HL-60 (cell line): ENCODE measurements around the gene SORBS2.

Experiments used
- DNase-seq, 2 experiments: peaks; one replicate each; pipeline ENCODE4 v3.0.0-alpha.2; 2010 to 2020; ENCODE audit warnings: low read depth in 1 of 2, low spot score in 1 of 2
- H3K27ac ChIP-seq: fragments of 250-450 bp; sonication (Bioruptor Pico); replicated peaks from 2 replicates; pipeline ENCODE4 v1.5.1; 2020; ENCODE audit warnings: mild to moderate bottlenecking, moderate library complexity
- H3K27me3 ChIP-seq: fragments of 250-450 bp; sonication (Bioruptor Pico); 2 replicates; pipeline ENCODE4 v1.5.1; 2021; ENCODE audit warnings: mild to moderate bottlenecking, moderate library complexity; ENCODE audit not compliant: insufficient read depth, poor library complexity, severe bottlenecking
- H3K4me3 ChIP-seq: replicated peaks from 2 replicates; pipeline ENCODE4 v1.5.1; 2011; ENCODE audit warnings: mild to moderate bottlenecking, control low read depth, low read length; ENCODE audit not compliant: insufficient read depth
- CTCF ChIP-seq: IDR thresholded peaks from one replicate; pipeline ENCODE4 v1.5.1; 2011; ENCODE audit warnings: low read length, control low read depth, inconsistent platforms; ENCODE audit not compliant: insufficient read depth
- GABPA ChIP-seq: IDR thresholded peaks from 2 replicates; pipeline ENCODE4 v1.6.1; 2012; ENCODE audit warnings: low read depth
- POLR2AphosphoS5 ChIP-seq: IDR thresholded peaks from 2 replicates; pipeline ENCODE4 v1.6.1; 2012; ENCODE audit warnings: low read depth
- REST ChIP-seq: IDR thresholded peaks from 2 replicates; pipeline ENCODE4 v1.6.1; 2012; ENCODE audit warnings: low read depth; ENCODE audit not compliant: insufficient replicate concordance
- SPI1 ChIP-seq: IDR thresholded peaks from 2 replicates; pipeline ENCODE4 v1.6.1; 2012; ENCODE audit warnings: low read depth, mild to moderate bottlenecking, borderline replicate concordance

Gene SORBS2

GRCh38 chr4:185602397-185602796 lies 209.6 kb downstream of the SORBS2 start:
- H3K27ac ChIP-seq: no peak overlapping the region
- H3K4me3 ChIP-seq: no peak overlapping the region
- DNase-seq: no peak
- H3K27me3 ChIP-seq: peaks cover 3% of the 10 kb centered on the region
- no peak for TF ChIP-seq CTCF

GRCh38 chr4:185600801-185601434 lies 211.1 kb downstream of the SORBS2 start:
- TF ChIP-seq CTCF: no peak
- no peak for TF ChIP-seq REST
- no peak for TF ChIP-seq GABPA
- Histone ChIP-seq H3K27me3 (peaks cover 3% of the 10 kb centered on the region), H3K4me3 (no peak overlapping the region), H3K27ac (no peak overlapping the region)
- no peak for DNase-seq

- DNase-seq: no peak
- TF ChIP-seq REST: no peak
- no peak for TF ChIP-seq SPI1
- no peak for TF ChIP-seq GABPA
- no peak for TF ChIP-seq CTCF
- no peak for TF ChIP-seq POLR2AphosphoS5
- Histone ChIP-seq H3K27ac (no peak overlapping the region), H3K4me3 (no peak overlapping the region), H3K27me3 (peaks cover 3% of the 10 kb centered on the region)
Measured at GRCh38 chr4:185599553-185600243, 212.3 kb downstream of the SORBS2 start.
